ENCODE results near the gene IQGAP1.

IQGAP1 gene

GRCh38 chr15:90387534-90388461, at the start of gene IQGAP1:
TSS of gene IQGAP1 (plus strand) at chr15:90388242. CDS start at chr15:90388342, 100 bp downstream.
- TF ChIP-seq CTCF (IDR thresholded peaks at IDR 0.05; ENCODE audit: poor library complexity, severe bottlenecking): no peak
- H3K27ac ChIP-seq (ENCODE audit: poor library complexity, severe bottlenecking): peak within 1 kb of the TSS; percentile 81
- peaks cover 29% of the 10 kb centered on the region for H3K36me3 ChIP-seq (ENCODE audit: low read depth)
- H3K9me3 ChIP-seq (ENCODE audit: severe bottlenecking): no peaks in the 10 kb centered on the region
- ATAC-seq (ENCODE audit: low read depth) (peak; percentile 95), DNase-seq (ENCODE audit: low spot score) (peak; percentile 100)
- H3K27me3 ChIP-seq (ENCODE audit: insufficient read depth, poor library complexity, severe bottlenecking): no peaks in the 10 kb centered on the region
- peaks cover 23% of the 10 kb centered on the region for H3K4me1 ChIP-seq (ENCODE audit: insufficient read depth, poor library complexity, severe bottlenecking)
- peak within 1 kb of the TSS; percentile 87 for H3K4me3 ChIP-seq (ENCODE audit: severe bottlenecking)

GRCh38 chr15:90338532-90338931, 49.5 kb upstream of the IQGAP1 start:
- H3K27me3 ChIP-seq (ENCODE audit: insufficient read depth, poor library complexity, severe bottlenecking): no peaks in the 10 kb centered on the region
- no peak for TF ChIP-seq CTCF (IDR thresholded peaks at IDR 0.05; ENCODE audit: poor library complexity, severe bottlenecking)
- no peaks in the 10 kb centered on the region for H3K36me3 ChIP-seq (ENCODE audit: low read depth)
- no peak for DNase-seq (ENCODE audit: low spot score)
- H3K4me3 ChIP-seq (ENCODE audit: severe bottlenecking): no peak overlapping the region
- H3K9me3 ChIP-seq (ENCODE audit: severe bottlenecking): no peaks in the 10 kb centered on the region
- H3K27ac ChIP-seq (ENCODE audit: poor library complexity, severe bottlenecking): no peak overlapping the region
- no peak for ATAC-seq (ENCODE audit: low read depth)
- peaks cover 40% of the 10 kb centered on the region for H3K4me1 ChIP-seq (ENCODE audit: insufficient read depth, poor library complexity, severe bottlenecking)

- no peak overlapping the region for H3K27ac ChIP-seq (ENCODE audit: poor library complexity, severe bottlenecking)
- H3K36me3 ChIP-seq (ENCODE audit: low read depth): no peaks in the 10 kb centered on the region
- no peak overlapping the region for H3K4me3 ChIP-seq (ENCODE audit: severe bottlenecking)
- H3K27me3 ChIP-seq (ENCODE audit: insufficient read depth, poor library complexity, severe bottlenecking): no peaks in the 10 kb centered on the region
- peaks cover 31% of the 10 kb centered on the region for H3K4me1 ChIP-seq (ENCODE audit: insufficient read depth, poor library complexity, severe bottlenecking)
- DNase-seq (ENCODE audit: low spot score): no peak
- no peak for ATAC-seq (ENCODE audit: low read depth)
- H3K9me3 ChIP-seq (ENCODE audit: severe bottlenecking): no peaks in the 10 kb centered on the region
- peak; percentile 33 for TF ChIP-seq CTCF (IDR thresholded peaks at IDR 0.05; ENCODE audit: poor library complexity, severe bottlenecking)
Observed at GRCh38 chr15:90340345-90340744, 47.7 kb upstream of the IQGAP1 start.

DNA sequence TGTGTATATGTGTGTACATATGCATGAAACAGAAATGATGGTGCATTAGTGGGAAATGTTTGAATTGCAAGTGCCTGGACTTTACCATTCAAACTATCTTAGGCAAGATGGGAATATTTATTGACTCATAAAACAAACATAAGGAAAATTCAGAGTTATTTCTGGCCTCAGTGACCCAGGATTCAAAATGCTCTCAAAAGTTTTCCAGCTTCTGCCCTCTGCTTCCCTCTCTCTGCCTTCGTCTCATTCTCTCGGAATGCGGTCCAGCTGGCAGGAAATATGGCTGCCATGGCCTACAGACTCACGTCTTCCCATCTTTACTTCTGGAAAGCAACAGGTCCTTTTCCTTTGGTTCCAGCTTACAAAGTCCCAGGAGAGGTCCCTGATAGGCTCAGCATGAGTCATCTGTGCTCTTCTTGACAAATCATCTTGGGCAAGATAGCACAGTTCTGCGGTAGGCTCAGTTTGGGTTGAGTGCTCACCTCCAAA, 44.7 kb upstream of the IQGAP1 start:
- peak overlapping the region; percentile 1 for H3K27ac ChIP-seq (ENCODE audit: poor library complexity, severe bottlenecking)
- no peak for TF ChIP-seq CTCF (IDR thresholded peaks at IDR 0.05; ENCODE audit: poor library complexity, severe bottlenecking)

GRCh38 chr15:90344662-90345061, 43.4 kb upstream of the IQGAP1 start:
- no peak for DNase-seq (ENCODE audit: low spot score)

More for the DNA sequence above, 44.7 kb upstream of the IQGAP1 start:
- H3K4me1 ChIP-seq (ENCODE audit: insufficient read depth, poor library complexity, severe bottlenecking): peaks cover 14% of the 10 kb centered on the region
- H3K36me3 ChIP-seq (ENCODE audit: low read depth): no peaks in the 10 kb centered on the region
- H3K9me3 ChIP-seq (ENCODE audit: severe bottlenecking): no peaks in the 10 kb centered on the region
- no peaks in the 10 kb centered on the region for H3K27me3 ChIP-seq (ENCODE audit: insufficient read depth, poor library complexity, severe bottlenecking)
- peak; percentile 49 for ATAC-seq (ENCODE audit: low read depth)
- H3K4me3 ChIP-seq (ENCODE audit: severe bottlenecking): no peak overlapping the region
- DNase-seq (ENCODE audit: low spot score): no peak

More at GRCh38 chr15:90344662-90345061, 43.4 kb upstream of the IQGAP1 start:
- H3K4me1 ChIP-seq (ENCODE audit: insufficient read depth, poor library complexity, severe bottlenecking): peaks cover 22% of the 10 kb centered on the region
- no peak overlapping the region for H3K27ac ChIP-seq (ENCODE audit: poor library complexity, severe bottlenecking)
- no peak for TF ChIP-seq CTCF (IDR thresholded peaks at IDR 0.05; ENCODE audit: poor library complexity, severe bottlenecking)
- H3K27me3 ChIP-seq (ENCODE audit: insufficient read depth, poor library complexity, severe bottlenecking): no peaks in the 10 kb centered on the region
- ATAC-seq (ENCODE audit: low read depth): no peak
- H3K4me3 ChIP-seq (ENCODE audit: severe bottlenecking): no peak overlapping the region
- H3K36me3 ChIP-seq (ENCODE audit: low read depth): no peaks in the 10 kb centered on the region
- H3K9me3 ChIP-seq (ENCODE audit: severe bottlenecking): no peaks in the 10 kb centered on the region

Data from RWPE2 (cell line).